Measurements from ENCODE around the gene STARD13.
"Not testable (repeated sequence)": the region's sequence is repeated elsewhere in the genome, so short reads cannot be mapped to it uniquely, and the experiment has no call there.

STARD13 gene

GRCh38 chr13:33196767-33197166 lies 88.8 kb downstream of the STARD13 start:
- DNase-seq (ENCODE audit: low spot score): no peak

DNA sequence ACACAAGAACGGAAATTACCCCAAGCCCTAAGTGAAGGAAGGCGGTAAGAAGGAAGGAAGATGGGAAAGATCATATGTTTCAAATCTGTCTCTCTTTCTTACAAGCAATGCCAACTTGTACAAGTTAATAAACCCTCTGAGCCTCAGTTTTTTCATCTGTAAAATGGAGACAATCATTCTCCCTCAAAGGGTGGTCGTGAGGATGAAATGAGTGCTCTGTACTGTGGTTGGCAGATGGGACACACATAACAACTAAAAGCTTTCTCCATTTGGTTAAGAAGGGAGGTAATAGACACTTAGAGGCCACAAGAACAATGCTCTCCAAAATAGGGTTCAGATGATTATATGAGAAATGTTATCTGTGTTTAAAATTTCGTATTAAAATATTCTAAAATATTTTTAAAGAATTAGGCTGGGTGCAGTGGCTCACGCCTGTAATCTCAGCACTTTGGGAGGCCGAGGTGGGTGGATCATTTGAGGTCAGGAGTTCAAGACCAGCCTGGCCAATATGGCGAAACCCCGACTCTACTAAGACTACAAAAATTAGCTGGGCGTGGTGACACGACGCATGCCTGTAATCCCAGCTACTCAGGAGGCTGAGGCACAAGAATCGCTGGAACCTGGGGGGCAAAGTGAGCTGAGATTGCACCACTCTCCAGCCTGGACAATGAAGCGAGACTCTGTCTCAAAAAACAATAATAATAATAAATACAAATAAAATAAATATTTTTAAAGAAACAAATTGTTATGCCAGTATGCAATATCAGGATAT lies 89.7 kb downstream of the STARD13 start:
- DNase-seq (ENCODE audit: low spot score): no peak

- DNase-seq (ENCODE audit: low spot score): no peak
These were observed 90.5 kb downstream of the STARD13 start for GRCh38 chr13:33194820-33195692.

DNA sequence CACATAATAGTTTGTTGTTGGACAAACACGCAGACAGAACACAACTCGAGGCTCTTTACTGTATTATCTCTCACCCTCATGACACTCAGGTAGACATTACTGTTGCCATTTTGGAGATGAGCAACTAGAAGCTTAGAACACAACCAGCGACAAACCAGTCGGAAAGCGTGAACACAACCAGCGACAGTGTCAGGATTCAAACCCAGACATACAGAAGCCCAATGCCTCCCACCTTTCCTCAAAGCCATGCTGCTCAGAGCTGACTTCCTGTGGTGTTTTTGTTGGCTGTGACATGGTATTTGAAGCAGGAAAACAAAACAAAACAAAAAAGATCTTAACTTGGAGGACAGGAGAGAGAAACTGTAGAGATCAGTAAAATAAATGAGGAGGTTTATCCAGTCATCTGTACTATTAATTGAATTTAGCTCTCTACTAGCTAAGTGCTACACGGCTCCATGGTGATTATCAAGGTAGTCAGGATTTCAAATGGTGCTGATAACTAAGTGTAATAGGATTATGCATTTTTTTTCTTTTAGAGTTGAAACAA lies 92.1 kb downstream of the STARD13 start:
- DNase-seq (ENCODE audit: low spot score): no peak

- no peak for DNase-seq (ENCODE audit: low spot score)
These were observed 93.9 kb downstream of the STARD13 start for GRCh38 chr13:33191425-33192210.

DNA sequence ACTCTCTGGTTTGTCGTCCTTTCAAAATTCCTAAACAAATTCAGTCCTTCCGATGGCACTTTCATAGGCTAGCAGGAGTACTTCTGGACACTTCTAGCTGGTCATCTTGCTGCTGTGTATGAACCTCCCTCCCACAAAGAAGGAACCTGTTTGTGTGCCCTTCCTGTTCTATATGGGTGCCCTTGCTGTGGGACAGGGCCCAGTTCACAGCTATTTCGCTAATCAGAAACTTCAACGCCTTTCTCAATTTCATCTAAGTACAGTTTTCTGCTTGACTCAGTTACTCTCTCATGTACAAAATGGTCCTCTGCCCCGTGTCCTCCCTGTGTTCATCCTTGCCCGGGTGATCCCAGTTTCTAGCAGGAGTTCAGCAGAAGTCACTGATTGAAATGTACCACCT lies 96.1 kb downstream of the STARD13 start:
- DNase-seq (ENCODE audit: low spot score): no peak

GRCh38 chr13:33188093-33188882 lies 97.3 kb downstream of the STARD13 start:
- no peak for DNase-seq (ENCODE audit: low spot score)

- DNase-seq (ENCODE audit: low spot score): no peak
These were observed 98.7 kb downstream of the STARD13 start for GRCh38 chr13:33186861-33187291.

- DNase-seq (ENCODE audit: low spot score): no peak
These were observed 99.7 kb downstream of the STARD13 start for GRCh38 chr13:33185853-33186252.

DNA sequence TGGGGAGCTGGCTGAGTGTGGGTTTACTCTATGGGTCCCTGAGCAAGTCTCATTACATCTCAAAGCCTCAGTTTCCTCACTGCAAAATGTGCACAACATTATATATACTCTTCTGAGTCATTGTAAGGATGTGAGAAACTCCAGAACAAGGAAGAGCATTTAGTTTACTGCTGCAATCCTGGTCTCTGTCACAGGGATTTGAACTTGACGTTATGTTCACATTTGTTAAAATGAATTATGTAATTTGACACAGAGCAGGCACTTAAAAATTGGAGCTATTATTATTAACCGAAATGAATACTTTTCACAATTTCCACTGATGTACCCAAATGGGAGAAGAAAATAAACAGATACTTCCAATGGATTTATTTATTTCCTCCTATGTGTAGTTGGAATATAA lies 101.0 kb downstream of the STARD13 start:
- no peak for DNase-seq (ENCODE audit: low spot score)

DNA sequence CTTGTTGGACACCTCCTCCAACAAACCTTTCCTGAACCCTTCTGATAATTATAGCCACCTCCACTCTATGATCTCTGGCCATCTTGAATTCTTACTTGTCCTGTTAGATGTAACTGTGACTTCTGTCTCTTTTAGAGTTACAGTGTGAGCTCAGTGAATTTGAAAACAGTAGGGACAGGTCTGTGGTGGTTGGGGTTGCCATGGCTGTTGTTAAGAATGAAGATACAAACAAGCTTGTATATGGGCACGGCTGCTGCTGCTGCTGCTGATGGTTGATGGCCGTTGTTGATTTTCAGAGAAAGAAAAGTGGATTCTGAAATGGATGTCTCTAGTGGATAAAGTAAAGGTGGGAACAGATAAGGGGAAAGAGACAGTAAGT lies 101.5 kb downstream of the STARD13 start:
- no peak for DNase-seq (ENCODE audit: low spot score)

DNA sequence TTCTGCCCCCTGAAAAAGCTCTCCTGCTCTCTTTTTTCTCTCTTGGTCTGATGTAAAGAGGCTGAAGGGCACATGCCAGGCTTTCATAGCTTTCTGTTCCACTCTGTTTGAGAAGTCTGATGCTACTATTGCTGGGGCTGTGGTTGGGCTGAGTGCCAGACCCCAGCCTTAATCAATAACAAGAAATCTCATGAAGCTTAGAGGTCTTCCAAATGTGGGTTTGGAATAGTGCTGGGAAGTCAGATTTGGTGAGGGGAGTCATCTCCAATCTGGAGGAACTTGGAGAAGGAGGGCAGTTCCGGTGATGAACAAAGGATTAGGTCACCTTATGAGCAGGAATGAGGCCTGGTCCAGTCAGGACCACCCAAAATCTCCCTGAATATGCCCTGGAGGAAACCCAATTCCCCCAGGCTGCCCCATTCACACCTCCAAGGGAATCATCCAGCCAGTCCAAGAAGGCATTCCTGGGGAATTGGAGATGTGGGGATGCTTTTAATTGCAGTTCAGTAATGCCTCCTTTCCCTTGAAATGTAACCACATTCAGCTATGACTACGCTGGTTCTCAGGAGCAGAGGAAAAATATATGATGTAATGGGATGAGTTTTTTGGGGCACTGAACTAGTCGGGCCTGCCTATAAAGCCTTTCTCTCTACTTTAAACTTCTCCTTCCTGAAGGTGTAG lies 102.0 kb downstream of the STARD13 start:
- DNase-seq (ENCODE audit: low spot score): no peak

GRCh38 chr13:33182729-33183128 lies 102.8 kb downstream of the STARD13 start:
- no peak for DNase-seq (ENCODE audit: low spot score)

DNA sequence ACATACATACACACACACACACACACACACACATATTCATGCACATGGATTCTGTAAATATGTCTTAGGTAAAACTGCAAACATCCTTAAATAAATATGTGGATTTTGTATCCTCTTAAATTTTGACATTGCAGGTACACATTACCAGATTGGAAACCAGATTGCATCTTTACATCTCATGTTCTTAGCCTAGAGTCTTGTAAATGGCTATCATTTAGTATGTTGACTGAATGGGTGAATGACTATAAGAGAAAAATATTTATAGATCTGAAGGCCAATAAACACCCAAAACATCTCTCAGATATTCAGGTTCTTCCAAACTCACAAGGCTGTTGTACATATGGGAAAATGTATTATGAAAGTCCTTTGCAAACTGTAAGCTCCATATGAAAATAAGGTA lies 104.3 kb downstream of the STARD13 start:
- DNase-seq (ENCODE audit: low spot score): no peak

DNA sequence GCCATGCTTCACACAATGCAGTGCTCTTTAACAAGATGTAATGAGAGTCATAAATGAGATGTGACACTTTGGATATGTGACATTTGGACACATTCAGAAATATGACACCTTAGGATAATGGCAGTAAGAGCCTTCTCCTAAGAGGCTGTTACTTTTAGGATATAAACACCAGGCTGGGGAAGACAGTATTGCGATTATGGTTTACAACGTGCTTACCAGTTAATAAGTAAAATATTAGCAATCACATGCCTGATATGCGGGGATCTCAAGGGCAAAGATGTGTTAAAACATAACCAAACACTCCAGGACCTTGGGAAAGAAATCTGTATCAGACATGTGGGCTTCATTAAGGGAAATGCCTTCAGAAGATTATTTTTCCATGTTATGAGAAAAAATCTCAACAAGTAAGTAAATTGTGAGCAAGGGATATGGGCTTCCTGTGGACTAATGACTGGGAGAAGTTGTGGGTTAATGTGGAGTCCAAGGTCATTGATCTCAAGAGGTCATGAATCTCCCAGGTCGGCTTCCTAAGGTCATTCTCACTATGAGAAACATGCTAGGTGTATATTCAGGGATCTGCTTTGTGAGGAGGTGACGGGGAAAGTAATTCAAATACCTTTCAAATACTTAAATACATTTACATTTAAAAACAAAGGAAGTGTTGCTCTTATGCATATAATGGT lies 105.3 kb downstream of the STARD13 start:
- no peak for DNase-seq (ENCODE audit: low spot score)

DNA sequence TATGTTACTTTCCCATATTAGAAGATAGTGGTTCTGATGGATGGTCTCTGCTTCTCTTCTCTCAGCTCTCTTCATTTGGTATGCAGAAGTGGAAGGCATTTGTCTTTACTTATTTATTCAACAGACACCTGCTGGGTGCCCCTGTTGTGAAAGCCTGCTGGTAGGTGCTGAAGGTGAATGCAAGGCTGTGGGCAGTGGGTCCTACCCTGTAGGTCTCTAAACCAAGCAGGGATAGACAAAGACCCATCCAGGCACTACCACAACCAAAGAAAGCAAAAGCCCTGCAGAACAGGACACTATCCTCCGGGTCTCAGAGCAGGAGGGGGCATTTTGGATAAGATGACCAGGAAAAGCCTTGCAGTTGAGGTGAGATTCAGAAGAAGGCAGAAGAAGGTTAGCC lies 106.1 kb downstream of the STARD13 start:
- no peak for DNase-seq (ENCODE audit: low spot score)

DNA sequence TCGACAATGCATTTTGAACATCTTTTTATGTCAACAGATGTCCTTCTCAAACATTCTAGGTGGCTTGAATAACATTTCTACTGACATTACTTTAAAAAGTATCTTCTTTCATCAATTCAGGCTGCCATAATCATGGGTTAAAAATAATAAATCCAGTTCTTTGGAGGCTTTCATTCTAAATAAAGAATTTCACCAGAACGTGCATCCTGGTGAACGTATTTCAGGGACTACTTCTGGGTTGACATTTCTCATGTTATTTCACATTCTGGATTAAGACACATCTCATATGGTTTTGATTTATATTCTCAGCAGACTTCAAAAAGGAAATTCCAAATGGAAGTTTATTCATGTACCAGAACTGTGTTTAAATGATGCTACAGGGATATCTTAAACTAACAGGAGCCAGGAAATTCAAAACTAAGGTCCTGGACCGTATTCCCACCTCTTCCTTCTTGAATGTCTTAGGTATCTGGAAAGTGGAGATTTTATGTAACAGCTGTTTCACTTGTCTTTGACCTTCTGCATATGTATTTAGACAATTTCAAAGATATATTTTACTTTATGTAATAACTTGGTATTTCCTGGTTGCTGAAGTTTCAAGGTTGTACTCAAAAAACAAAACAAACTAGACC lies 107.2 kb downstream of the STARD13 start:
- DNase-seq (ENCODE audit: low spot score): no peak

GRCh38 chr13:33177340-33178208 lies 108.0 kb downstream of the STARD13 start:
- DNase-seq (ENCODE audit: low spot score): not testable (repeated sequence)

- DNase-seq (ENCODE audit: low spot score): no peak
These were observed 109.0 kb downstream of the STARD13 start for GRCh38 chr13:33176526-33176925.

Measured in LoVo (cell line).